AG04450 (cell line): ENCODE data around the gene QRFP. TPM values are rescaled to one million over a fixed set of nuclear protein-coding genes. Genes with fewer than 3 reads are reported as not detected.
"Not testable (repeated sequence)": the region's sequence is repeated elsewhere in the genome, so short reads cannot be mapped to it uniquely, and the experiment has no call there.

Source experiments
- CTCF ChIA-PET: fragments of 300-600, 350-600 bp; formaldehyde crosslinking; extraction: SDS; loops from one replicate; lab custom pipeline; 2022; ENCODE audit warnings: antibody characterized with exemption, inconsistent platforms; lab: Charles Lee
- POLR2A ChIA-PET: fragments of 350-600 bp; formaldehyde crosslinking; extraction: SDS; loops from one replicate; lab custom pipeline; 2021; ENCODE audit warnings: antibody characterized with exemption, inconsistent platforms; lab: Yijun Ruan, JAX
- DNase-seq: peaks from one replicate; pipeline ENCODE4 v3.0.0-alpha.2; 2011; ENCODE audit warnings: low read depth, low spot score
- H3K27ac ChIP-seq: one replicate; pipeline ENCODE4 v1.5.1; 2012; ENCODE audit warnings: low read depth, low read length, control low read depth
- H3K27me3 ChIP-seq: one replicate; pipeline ENCODE4 v1.6.0; 2012; ENCODE audit warnings: low read length; ENCODE audit not compliant: control insufficient read depth, insufficient read depth
- H3K4me3 ChIP-seq: 2 replicates; pipeline ENCODE4 v1.5.1; 2011; ENCODE audit warnings: mild to moderate bottlenecking, low read depth, low read length, control low read depth
- H3K9me3 ChIP-seq: 2 replicates; pipeline ENCODE4 v1.5.1; 2012; ENCODE audit warnings: low read length; ENCODE audit not compliant: control insufficient read depth, insufficient read depth
- polyA plus RNA-seq: library from polyadenylated mRNA; depleted of rRNA; stranded (reverse); fragments of >200 nt; gene quantifications from 2 replicates; pipeline ENCODE4 v1.2.3, GENCODE V29; 2011
- TF ChIP-seq, protein P1 (sequence below): IDR thresholded peaks from 2 replicates; pipeline ENCODE4 v1.5.1; 2011; ENCODE audit warnings: low read depth, low read length, control low read depth, inconsistent platforms

The QRFP gene
- polyA plus RNA-seq, 1 experiment, result not detected

DNA sequence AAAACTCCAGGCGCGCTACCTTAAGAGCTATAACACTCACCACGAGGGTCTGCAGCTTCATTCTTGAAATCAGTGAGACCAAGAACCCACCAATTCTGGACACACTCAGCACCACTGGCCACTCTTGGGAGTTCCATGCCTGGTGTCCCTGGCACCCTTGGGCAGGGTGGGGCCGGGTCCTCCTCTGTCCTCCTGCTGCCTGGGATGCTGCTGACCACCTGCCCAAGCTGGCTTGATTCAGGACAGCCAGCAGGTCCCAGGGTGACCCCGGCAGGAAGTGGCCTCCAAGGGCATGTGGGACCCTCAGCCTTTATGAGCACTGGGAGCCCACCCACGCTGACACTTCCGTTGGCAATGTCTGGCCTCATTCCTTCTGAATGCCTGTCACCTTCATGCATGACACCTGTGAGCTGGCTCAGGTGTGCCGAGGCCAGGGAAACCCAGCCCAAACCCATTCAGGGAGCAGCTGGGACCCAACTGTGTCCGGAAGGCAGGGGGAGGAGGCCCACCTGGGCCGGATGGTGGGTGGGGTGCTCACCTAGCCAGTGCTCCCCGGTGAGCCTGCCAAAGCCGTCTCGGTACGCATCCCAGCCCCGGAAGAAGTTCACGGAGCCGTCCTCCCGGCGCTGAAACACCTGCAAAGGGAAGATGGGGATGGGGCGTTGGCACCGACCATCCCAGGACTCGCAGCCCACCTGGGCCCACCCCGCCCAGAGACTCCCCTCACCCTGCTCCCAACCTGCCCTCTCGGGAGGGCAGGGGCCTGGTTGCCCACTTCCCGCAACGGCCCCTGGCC lies 14.8 kb upstream of the QRFP start:
- ChIA-PET POLR2A (interaction anchor here (0.6 kb wide), 1 partner anchor 257 kb away, joined by 3 read pairs; no protein-coding TSS in a partner anchor), CTCF (interaction anchor here (0.6 kb wide), 1 partner anchor 28 kb away, joined by 3 read pairs; the partner anchor contains the start of gene FIBCD1)
- TF ChIP-seq, protein P1, sequence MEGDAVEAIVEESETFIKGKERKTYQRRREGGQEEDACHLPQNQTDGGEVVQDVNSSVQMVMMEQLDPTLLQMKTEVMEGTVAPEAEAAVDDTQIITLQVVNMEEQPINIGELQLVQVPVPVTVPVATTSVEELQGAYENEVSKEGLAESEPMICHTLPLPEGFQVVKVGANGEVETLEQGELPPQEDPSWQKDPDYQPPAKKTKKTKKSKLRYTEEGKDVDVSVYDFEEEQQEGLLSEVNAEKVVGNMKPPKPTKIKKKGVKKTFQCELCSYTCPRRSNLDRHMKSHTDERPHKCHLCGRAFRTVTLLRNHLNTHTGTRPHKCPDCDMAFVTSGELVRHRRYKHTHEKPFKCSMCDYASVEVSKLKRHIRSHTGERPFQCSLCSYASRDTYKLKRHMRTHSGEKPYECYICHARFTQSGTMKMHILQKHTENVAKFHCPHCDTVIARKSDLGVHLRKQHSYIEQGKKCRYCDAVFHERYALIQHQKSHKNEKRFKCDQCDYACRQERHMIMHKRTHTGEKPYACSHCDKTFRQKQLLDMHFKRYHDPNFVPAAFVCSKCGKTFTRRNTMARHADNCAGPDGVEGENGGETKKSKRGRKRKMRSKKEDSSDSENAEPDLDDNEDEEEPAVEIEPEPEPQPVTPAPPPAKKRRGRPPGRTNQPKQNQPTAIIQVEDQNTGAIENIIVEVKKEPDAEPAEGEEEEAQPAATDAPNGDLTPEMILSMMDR, result no peak

DNA sequence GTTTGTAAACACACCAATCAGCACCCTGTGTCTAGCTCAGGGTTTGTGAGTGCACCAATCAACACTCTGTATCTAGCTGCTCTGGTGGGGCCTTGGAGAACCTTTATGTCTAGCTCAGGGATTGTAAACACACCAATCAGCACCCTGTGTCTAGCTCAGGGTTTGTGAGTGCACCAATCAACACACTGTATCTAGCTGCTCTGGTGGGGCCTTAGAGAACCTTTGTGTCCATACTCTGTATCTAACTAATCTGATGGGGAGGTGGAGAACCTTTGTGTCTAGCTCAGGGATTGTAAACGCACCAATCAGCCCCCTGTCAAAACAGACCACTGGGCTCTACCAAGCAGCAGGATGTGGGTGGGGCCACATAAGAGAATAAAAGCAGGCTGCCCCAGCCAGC lies 14.1 kb upstream of the QRFP start:
- H3K9me3 ChIP-seq, H3K27me3 ChIP-seq, H3K27ac ChIP-seq, CTCF ChIA-PET, H3K4me3 ChIP-seq, DNase-seq: not testable (repeated sequence)
- POLR2A ChIA-PET, result interaction anchor here (1.0 kb wide), 1 partner anchor 17 kb away, joined by 3 read pairs; no protein-coding TSS in a partner anchor

More for the DNA sequence above, 14.8 kb upstream of the QRFP start:
- no peak overlapping the region for H3K4me3 ChIP-seq
- DNase-seq, result no peak
- peaks cover 3% of the 10 kb centered on the region for H3K27me3 ChIP-seq
- no peaks in the 10 kb centered on the region for H3K9me3 ChIP-seq
- no peak overlapping the region for H3K27ac ChIP-seq

DNA sequence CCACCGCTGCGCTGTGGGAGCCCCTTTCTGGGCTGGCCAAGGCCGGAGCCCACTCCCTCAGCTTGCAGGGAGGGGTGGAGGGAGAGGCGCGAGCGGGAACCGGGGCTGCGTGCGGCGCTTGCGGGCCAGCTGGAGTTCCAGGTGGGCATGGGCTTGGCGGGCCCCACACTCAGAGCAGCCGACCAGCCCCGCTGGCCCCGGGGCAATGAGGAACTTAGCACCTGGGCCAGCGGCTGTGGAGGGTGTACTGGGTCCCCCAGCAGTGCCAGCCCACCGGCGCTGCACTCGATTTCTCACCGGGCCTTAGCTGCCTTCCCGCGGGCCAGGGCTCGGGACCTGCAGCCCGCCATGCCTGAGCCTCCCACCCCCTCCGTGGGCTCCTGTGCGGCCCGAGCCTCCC lies 13.4 kb upstream of the QRFP start:
- POLR2A ChIA-PET, result interaction anchor here (1.0 kb wide), 1 partner anchor 18 kb away, joined by 3 read pairs; no protein-coding TSS in a partner anchor
- H3K4me3 ChIP-seq, CTCF ChIA-PET, DNase-seq, H3K27me3 ChIP-seq, H3K27ac ChIP-seq, H3K9me3 ChIP-seq: not testable (repeated sequence)

DNA sequence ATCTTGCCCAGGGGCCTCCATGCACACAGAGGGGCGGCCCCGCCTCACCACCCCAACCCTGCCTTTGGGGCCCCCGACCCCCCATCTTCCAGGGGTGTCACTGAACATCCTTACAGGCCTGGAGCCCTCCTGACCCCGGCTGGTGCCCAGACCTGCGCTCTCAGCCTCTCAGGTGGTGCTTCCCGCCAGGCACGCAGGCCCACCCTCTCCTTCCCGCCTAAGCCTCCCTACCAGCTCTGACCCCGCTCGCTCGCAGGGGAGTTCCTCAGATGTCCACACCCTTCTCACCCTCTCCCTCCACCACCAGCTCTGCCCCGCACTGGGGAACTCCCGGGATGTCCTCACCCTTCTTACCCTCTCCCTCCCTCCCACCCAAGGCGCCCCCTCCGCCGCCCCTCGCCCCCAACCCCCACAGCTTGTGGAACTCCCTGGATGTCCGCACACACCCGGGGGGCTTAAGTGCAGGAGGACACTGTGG lies 12.3 kb upstream of the QRFP start:
- Histone ChIP-seq H3K27ac (no peak overlapping the region), H3K9me3 (no peaks in the 10 kb centered on the region), H3K4me3 (no peak overlapping the region), H3K27me3 (peaks cover 3% of the 10 kb centered on the region)
- TF ChIP-seq, protein P1, result no peak
- ChIA-PET POLR2A (no interaction called here), CTCF (no interaction called here)
- DNase-seq, result no peak

DNA sequence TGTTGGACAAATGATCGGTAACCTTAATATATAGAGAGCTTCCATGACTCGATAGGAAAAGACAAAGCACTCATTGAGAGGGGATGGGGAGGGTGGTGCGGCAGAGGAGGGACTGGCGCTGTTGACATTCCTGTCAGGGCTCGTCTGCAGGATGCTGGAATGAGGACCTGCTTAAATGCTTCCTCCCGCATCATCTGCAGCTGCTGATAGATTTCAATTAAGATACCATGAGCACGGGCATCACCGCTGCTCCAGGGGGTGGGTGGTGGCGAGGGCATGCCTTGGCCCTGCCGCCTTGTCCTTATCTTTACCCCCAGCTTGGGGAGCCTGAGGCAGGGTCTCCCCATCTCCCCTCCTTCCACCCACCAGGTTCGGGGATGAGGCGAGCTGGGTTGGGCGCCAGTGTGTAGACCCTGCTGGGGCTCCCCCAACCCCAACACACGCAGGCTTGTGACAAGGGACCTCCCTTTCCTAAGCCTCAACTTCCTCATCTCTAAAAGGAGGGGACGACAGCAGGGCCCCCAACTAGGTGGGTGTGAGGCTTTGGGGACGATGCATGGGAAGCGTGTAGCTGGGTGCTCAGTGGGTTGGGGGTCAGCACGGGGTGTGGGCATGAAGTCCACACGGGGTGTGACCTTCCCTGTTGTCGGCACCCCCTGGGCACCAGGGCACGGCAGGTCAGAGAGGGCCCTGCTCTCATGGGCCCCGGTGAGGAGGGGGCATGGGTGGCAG lies 11.7 kb upstream of the QRFP start:
- Histone ChIP-seq H3K27ac (no peak overlapping the region), H3K27me3 (peaks cover 3% of the 10 kb centered on the region), H3K4me3 (no peak overlapping the region), H3K9me3 (no peaks in the 10 kb centered on the region)
- TF ChIP-seq, protein P1, result no peak
- DNase-seq, result no peak
- ChIA-PET CTCF (interaction anchor here (0.7 to 1.4 kb wide), 3 partner anchors 14 to 90 kb away, joined by 3 to 6 read pairs (median 5); no protein-coding TSS in a partner anchor), POLR2A (no interaction called here)
